LNCaP clone FGC (cell line): ENCODE results near the gene NFKB2.

ENCODE experiments used
- DNase-seq: peaks from one replicate; pipeline ENCODE4 v3.0.0-alpha.2; 2011; ENCODE audit warnings: low read depth
- H3K4me3 ChIP-seq: 2 replicates; pipeline ENCODE4 v1.5.1; 2011; ENCODE audit warnings: mild to moderate bottlenecking, low read depth, low read length, control low read depth
- TF ChIP-seq, protein P1 (sequence below): IDR thresholded peaks from 2 replicates; pipeline ENCODE4 v1.5.1; 2012; ENCODE audit warnings: mild to moderate bottlenecking; ENCODE audit not compliant: control insufficient read depth, insufficient read depth; ENCODE audit errors: extremely low read depth

The NFKB2 gene

DNA sequence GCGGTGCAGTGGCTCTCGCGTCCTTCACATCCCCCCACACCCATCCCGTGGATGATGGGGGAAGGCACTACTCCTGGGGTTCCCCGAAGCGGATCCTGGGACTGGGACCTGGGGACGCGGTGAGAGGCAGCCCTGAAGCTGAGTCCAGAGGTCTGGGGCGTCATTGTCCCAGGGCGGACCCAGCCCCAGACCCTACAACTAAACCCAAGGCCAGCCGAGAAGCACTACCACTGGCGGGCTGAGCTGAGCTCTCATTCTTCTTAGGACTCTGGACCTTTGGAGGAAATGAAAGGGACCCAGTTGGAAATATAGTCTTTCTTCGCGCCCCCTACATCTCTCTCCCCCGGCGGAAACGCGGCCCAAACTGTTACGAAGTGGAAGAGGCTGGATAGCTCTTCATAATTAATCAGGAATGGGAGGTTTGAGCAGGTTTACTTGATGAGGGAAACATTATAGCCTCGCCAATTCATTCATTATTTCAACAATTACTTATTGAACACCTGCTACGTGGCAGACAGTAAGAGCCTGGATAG, 24.7 kb downstream of the NFKB2 start:
- TF ChIP-seq, protein P1, sequence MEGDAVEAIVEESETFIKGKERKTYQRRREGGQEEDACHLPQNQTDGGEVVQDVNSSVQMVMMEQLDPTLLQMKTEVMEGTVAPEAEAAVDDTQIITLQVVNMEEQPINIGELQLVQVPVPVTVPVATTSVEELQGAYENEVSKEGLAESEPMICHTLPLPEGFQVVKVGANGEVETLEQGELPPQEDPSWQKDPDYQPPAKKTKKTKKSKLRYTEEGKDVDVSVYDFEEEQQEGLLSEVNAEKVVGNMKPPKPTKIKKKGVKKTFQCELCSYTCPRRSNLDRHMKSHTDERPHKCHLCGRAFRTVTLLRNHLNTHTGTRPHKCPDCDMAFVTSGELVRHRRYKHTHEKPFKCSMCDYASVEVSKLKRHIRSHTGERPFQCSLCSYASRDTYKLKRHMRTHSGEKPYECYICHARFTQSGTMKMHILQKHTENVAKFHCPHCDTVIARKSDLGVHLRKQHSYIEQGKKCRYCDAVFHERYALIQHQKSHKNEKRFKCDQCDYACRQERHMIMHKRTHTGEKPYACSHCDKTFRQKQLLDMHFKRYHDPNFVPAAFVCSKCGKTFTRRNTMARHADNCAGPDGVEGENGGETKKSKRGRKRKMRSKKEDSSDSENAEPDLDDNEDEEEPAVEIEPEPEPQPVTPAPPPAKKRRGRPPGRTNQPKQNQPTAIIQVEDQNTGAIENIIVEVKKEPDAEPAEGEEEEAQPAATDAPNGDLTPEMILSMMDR = no peak
- peak overlapping the region; percentile 92 for H3K4me3 ChIP-seq
- DNase-seq = no peak

DNA sequence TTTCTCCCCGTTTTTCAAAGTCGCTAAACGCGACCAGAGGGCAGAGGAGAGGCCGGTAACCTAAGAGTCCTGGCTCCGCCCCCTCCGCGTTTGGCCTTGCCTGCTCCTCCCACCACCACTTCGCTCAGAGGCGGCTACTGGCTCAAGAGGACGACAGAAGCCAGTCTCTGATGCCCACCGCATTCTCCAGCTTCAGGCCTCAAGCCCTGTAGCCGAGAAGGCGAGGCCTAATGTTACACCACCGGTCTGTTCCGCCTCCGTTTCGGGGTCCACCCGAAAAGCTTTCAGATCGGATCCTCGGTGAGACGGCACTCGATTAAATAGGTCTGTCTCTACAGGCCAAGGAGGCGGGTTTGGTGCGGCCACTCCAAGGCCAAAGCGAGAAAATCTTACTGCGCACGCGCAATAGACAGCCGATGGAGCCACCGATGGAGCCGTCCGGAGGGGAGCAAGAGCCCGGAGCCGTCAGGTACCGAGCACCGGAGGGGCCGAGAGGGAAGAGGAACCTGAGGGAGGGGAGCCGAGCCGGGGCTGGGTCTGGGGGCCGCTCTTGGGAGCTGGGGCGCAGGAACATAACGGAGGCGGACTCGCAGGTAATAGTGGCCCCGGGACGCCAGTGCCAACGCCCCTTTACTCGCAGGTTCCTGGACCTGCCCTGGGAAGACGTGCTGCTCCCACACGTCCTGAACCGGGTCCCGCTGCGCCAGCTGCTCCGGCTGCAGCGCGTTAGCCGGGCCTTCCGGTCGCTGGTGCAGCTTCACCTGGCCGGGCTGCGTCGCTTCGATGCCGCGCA, 25.4 kb downstream of the NFKB2 start, which contains the start of gene FBXL15:
FBXL15 (plus strand) TSS at position 123 of the 793 bp plus-strand sequence; CDS start at position 417, 294 bp downstream.
- peak; percentile 91 for DNase-seq
- TF ChIP-seq, protein P1 = no peak

DNA sequence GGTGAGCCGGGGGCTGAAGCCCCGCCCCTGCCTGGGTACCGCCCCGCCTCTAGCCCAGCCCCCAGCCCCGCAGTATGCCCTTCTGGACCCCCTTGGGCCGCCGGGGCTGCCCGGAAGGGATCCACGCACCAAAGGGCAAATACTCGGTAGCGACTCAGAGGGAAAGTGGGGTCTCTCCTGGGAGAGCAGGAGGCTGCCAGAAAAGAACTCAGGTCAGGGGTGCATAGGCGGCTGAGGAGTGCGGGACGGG, 25.9 kb downstream of the NFKB2 start:
- peak overlapping the region; percentile 92 for H3K4me3 ChIP-seq
- TF ChIP-seq, protein P1 = no peak
- no peak for DNase-seq

More for the DNA sequence above, 25.4 kb downstream of the NFKB2 start, which contains the start of gene FBXL15:
- H3K4me3 ChIP-seq = peak within 1 kb of the TSS; percentile 92

DNA sequence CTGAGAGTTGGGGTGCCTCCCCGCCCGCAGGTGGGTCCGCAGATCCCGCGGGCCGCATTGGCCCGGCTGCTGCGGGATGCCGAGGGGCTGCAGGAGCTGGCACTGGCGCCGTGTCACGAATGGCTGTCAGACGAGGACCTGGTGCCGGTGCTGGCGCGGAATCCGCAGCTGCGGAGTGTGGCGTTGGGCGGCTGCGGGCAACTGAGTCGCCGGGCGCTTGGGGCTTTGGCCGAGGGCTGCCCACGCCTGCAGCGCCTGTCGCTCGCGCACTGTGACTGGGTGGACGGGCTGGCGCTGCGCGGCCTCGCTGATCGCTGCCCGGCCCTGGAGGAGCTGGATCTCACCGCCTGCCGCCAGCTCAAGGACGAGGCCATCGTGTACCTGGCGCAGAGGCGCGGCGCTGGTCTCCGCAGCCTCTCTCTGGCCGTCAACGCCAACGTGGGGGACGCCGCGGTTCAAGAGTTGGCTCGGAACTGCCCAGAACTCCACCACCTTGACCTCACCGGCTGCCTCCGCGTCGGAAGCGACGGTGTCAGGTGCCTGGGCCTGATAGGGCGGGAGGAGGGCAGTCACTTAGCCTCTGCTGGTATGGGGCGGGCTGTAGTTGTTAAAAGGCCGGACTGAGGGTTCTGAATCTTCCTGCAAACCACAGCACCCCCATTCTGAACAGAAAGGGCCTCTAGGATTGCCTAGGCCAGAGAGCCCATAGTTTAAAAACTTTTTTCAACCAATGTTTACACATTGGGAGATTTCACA, 26.4 kb downstream of the NFKB2 start:
- TF ChIP-seq, protein P1 = no peak
- H3K4me3 ChIP-seq = peak overlapping the region; percentile 92
- peak; percentile 26 for DNase-seq

DNA sequence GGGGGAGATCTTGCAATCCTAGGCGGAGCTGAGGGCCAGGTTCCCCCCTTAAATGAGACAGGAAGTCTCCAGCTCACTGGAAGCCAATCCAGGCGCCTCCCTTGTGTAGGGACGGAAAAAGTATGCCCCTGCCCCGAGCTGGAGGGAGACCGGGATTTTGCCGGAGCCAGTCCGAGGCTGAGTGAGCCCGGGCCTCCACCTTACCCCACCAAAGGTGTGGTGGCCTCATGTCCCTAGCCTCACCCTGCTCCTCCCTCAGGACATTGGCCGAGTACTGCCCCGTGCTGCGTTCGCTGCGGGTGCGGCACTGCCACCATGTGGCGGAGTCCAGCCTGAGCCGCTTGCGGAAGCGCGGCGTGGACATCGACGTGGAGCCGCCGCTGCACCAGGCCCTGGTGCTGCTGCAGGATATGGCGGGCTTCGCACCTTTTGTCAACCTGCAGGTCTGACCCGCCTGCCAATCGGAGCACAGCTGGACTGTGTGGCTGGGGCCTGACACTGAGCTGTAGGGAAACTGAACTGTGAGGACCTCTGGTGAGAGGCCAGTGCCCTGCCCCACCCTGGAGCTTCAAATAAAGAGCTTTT, 27.1 kb downstream of the NFKB2 start:
- TF ChIP-seq, protein P1 = peak; percentile 99
- DNase-seq = peak; percentile 67
- peak overlapping the region; percentile 92 for H3K4me3 ChIP-seq

DNA sequence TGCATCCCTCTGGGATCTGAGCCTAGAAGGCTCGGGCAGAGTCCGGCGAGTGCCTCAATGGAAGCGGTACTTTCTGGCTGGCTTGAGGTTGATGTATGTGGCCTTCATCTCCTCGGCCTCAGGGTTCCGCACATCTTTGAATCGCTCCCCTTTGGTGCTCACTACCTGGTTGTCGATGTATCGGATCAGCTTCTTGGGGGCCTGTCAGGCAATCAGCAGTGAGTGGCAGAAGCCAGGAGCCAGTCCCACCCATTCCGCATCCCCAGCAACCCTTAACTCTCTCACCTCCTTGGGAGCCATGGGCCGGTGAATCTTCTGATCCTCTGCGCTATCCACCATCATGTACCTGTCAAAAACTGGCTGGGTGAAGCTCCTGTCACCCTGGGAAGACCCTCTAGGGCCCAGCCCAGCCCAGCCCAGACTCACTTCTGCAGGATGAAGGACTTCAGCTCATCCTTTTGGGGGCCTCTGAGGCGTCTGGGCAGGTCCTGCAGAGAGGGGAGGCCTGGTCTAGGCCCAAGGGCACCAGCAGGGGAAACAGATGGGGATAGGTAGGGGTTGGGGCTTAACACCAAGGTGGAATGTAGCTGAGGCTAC, 28.0 kb downstream of the NFKB2 start:
- TF ChIP-seq, protein P1 = no peak
- H3K4me3 ChIP-seq = no peak overlapping the region
- DNase-seq = no peak
